Measurements from ENCODE around the gene ZNF597. TPM values are rescaled to one million over a fixed set of nuclear protein-coding genes. Genes with fewer than 3 reads are reported as not detected.

The ZNF597 gene
- total RNA-seq, 1 experiment from 2014 or later, result 2.7 TPM

DNA sequence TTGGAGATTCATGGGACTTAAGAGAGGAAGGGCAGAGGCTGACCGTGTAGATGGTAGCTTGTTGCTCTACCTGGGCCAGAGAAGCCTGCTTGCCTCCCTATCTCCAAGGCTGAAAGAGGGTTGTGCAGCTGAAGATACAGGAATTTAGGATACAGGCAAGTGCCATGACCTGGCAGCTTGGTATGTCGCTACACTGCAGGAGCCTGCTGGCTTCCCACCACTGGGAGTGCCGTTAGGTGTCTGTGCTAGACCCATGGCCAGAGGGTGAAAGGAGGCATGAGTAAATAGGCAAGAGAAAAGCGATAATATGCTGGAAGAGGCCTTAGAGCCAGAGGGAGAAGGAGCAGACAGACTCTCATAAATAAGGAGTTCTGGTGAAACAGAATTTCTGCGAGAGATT, 10.8 kb upstream of the ZNF597 start:
- ATAC-seq (no peak), DNase-seq (ENCODE audit: low read depth, low spot score) (no peak)
- Histone ChIP-seq H3K36me3 (ENCODE audit: control insufficient read depth, insufficient read depth, low read length) (no peaks in the 10 kb centered on the region; the same call in 1 of the 2 replicates), H3K9me3 (ENCODE audit: control insufficient read depth, insufficient read depth, low read depth, low read length) (no peaks in the 10 kb centered on the region), H3K27me3 (ENCODE audit: control insufficient read depth, insufficient read depth, low read length) (no peaks in the 10 kb centered on the region), H3K4me3 (ENCODE audit: low read depth in 2 of 2, low read length in 2 of 2) (no peak overlapping the region), H3K4me1 (ENCODE audit: control insufficient read depth, insufficient read depth, low read length) (peaks cover 13% of the 10 kb centered on the region), H3K27ac (ENCODE audit: low read length) (no peak overlapping the region)
- ChIA-PET CTCF (interaction anchor here (0.6 kb wide), 1 partner anchor 346 kb away, joined by 3 read pairs; no protein-coding TSS in a partner anchor), POLR2A (no interaction called here)
- in situ Hi-C loops (cut with HindIII; ENCODE audit: low pct_unique_long_range_greater_than_20kb, low sequenced_read_pairs) (no loop called here), intact Hi-C loops (cut with micrococcal nuclease; ENCODE audit: unreplicated experiment) (no loop called here)
- BruUV-seq (replicated peaks), result no TSS peak
- TF ChIP-seq, protein P1, sequence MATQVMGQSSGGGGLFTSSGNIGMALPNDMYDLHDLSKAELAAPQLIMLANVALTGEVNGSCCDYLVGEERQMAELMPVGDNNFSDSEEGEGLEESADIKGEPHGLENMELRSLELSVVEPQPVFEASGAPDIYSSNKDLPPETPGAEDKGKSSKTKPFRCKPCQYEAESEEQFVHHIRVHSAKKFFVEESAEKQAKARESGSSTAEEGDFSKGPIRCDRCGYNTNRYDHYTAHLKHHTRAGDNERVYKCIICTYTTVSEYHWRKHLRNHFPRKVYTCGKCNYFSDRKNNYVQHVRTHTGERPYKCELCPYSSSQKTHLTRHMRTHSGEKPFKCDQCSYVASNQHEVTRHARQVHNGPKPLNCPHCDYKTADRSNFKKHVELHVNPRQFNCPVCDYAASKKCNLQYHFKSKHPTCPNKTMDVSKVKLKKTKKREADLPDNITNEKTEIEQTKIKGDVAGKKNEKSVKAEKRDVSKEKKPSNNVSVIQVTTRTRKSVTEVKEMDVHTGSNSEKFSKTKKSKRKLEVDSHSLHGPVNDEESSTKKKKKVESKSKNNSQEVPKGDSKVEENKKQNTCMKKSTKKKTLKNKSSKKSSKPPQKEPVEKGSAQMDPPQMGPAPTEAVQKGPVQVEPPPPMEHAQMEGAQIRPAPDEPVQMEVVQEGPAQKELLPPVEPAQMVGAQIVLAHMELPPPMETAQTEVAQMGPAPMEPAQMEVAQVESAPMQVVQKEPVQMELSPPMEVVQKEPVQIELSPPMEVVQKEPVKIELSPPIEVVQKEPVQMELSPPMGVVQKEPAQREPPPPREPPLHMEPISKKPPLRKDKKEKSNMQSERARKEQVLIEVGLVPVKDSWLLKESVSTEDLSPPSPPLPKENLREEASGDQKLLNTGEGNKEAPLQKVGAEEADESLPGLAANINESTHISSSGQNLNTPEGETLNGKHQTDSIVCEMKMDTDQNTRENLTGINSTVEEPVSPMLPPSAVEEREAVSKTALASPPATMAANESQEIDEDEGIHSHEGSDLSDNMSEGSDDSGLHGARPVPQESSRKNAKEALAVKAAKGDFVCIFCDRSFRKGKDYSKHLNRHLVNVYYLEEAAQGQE (IDR thresholded peaks at IDR 0.05; ENCODE audit: insufficient read depth in 1 of 2, low read depth in 2 of 2, low read length in 1 of 2), result no peak
- TF ChIP-seq SIN3A (IDR thresholded peaks at IDR 0.05; ENCODE audit: borderline replicate concordance, insufficient read depth, low read depth, low read length) (no peak), POLR2AphosphoS5 (IDR thresholded peaks at IDR 0.05; ENCODE audit: low read depth, low read length) (no peak), TCF7L2 (IDR thresholded peaks at IDR 0.05; ENCODE audit: low read depth, low read length) (no peak)
- TF ChIP-seq, protein P2, sequence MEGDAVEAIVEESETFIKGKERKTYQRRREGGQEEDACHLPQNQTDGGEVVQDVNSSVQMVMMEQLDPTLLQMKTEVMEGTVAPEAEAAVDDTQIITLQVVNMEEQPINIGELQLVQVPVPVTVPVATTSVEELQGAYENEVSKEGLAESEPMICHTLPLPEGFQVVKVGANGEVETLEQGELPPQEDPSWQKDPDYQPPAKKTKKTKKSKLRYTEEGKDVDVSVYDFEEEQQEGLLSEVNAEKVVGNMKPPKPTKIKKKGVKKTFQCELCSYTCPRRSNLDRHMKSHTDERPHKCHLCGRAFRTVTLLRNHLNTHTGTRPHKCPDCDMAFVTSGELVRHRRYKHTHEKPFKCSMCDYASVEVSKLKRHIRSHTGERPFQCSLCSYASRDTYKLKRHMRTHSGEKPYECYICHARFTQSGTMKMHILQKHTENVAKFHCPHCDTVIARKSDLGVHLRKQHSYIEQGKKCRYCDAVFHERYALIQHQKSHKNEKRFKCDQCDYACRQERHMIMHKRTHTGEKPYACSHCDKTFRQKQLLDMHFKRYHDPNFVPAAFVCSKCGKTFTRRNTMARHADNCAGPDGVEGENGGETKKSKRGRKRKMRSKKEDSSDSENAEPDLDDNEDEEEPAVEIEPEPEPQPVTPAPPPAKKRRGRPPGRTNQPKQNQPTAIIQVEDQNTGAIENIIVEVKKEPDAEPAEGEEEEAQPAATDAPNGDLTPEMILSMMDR (IDR thresholded peaks at IDR 0.05), result no peak

DNA sequence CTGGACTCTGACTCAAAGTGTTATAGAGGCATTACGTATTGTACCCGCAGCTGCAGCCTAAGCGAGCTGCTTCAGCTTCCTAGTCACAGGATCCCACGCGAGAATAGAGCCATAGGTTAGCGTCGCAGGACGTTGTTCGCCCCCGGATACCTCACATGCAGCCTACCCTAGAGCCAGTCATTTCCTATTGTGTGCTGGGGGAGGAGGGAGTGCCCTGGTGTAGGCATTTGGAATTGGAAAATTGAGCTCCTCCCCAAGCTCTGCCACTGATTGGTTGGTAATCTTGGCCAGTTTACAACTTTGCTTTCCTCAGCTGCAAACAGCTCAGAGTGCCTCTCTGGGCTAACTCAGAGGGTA, 706 bp upstream of the ZNF597 start:
- CTCF ChIA-PET, result interaction anchor here (0.6 kb wide), 1 partner anchor 631 kb away, joined by 3 read pairs; no protein-coding TSS in a partner anchor
- intact Hi-C loops (cut with micrococcal nuclease; ENCODE audit: unreplicated experiment), result no loop called here
- DNase-seq (ENCODE audit: low read depth, low spot score) (no peak), ATAC-seq (peak; percentile 73)
- TF ChIP-seq, protein P2 (IDR thresholded peaks at IDR 0.05), result no peak
- TF ChIP-seq SIN3A (IDR thresholded peaks at IDR 0.05; ENCODE audit: borderline replicate concordance, insufficient read depth, low read depth, low read length), result 0 out of 2 replicates have a peak, but pooled peaks have one; percentile 4
- Histone ChIP-seq H3K4me3 (ENCODE audit: low read depth in 2 of 2, low read length in 2 of 2) (peak overlapping the region; percentile 59 to 76), H3K27ac (ENCODE audit: low read length) (peak overlapping the region; percentile 77), H3K27me3 (ENCODE audit: control insufficient read depth, insufficient read depth, low read length) (no peaks in the 10 kb centered on the region), H3K36me3 (ENCODE audit: control insufficient read depth, insufficient read depth, low read length) (no peaks in the 10 kb centered on the region), H3K9me3 (ENCODE audit: control insufficient read depth, insufficient read depth, low read depth, low read length) (peaks cover 4% of the 10 kb centered on the region; the same call in 1 of the 2 replicates), H3K4me1 (ENCODE audit: control insufficient read depth, insufficient read depth, low read length) (no peaks in the 10 kb centered on the region)
- in situ Hi-C loops (cut with HindIII; ENCODE audit: low pct_unique_long_range_greater_than_20kb, low sequenced_read_pairs), result no loop called here
- TSS peak; percentile 92 for BruUV-seq (replicated peaks)
- POLR2A ChIA-PET, result no interaction called here

All from Panc1 (cell line).